Adipocyte (in vitro differentiated cells): ENCODE measurements around the gene FEM1C.

Experiments used
- DNase-seq: peaks from one replicate; pipeline ENCODE4 v3.0.0-alpha.2; 2015; ENCODE audit warnings: low read depth
- H3K27me3 ChIP-seq: replicated peaks from 2 replicates; pipeline ENCODE4 v1.7.0; 2013; ENCODE audit warnings: mild to moderate bottlenecking, low read length, moderate library complexity; ENCODE audit not compliant: control insufficient read depth, insufficient read depth
- H3K36me3 ChIP-seq: 2 replicates; pipeline ENCODE4 v1.7.0; 2013; ENCODE audit warnings: low read length, mild to moderate bottlenecking, moderate library complexity; ENCODE audit not compliant: control insufficient read depth, insufficient read depth, severe bottlenecking
- H3K4me1 ChIP-seq: 2 replicates; pipeline ENCODE4 v1.7.0; 2013; ENCODE audit warnings: mild to moderate bottlenecking, low read length, moderate library complexity; ENCODE audit not compliant: control insufficient read depth, insufficient read depth
- H3K4me3 ChIP-seq: 2 replicates; pipeline ENCODE4 v1.7.0; 2013; ENCODE audit warnings: mild to moderate bottlenecking, low read length, moderate library complexity
- H3K9ac ChIP-seq: 2 replicates; pipeline ENCODE4 v1.7.0; 2013; ENCODE audit warnings: mild to moderate bottlenecking, low read length, moderate library complexity
- H3K9me3 ChIP-seq: 2 replicates; pipeline ENCODE4 v1.7.0; 2013; ENCODE audit warnings: mild to moderate bottlenecking, low read length, moderate library complexity; ENCODE audit not compliant: control insufficient read depth

The FEM1C gene

GRCh38 chr5:115556276-115556675 is 11.7 kb upstream of the FEM1C start:
- no peaks in the 10 kb centered on the region for H3K36me3 ChIP-seq
- H3K4me3 ChIP-seq = no peak overlapping the region
- H3K9me3 ChIP-seq = no peaks in the 10 kb centered on the region

GRCh38 chr5:115555084-115555633 is 10.6 kb upstream of the FEM1C start:
- no peaks in the 10 kb centered on the region for H3K9me3 ChIP-seq
- peaks cover 23% of the 10 kb centered on the region for H3K4me1 ChIP-seq
- H3K4me3 ChIP-seq = no peak overlapping the region
- no peak overlapping the region for H3K9ac ChIP-seq
- no peak for DNase-seq
- H3K36me3 ChIP-seq = no peaks in the 10 kb centered on the region
- no peaks in the 10 kb centered on the region for H3K27me3 ChIP-seq

More at GRCh38 chr5:115556276-115556675, 11.7 kb upstream of the FEM1C start:
- no peaks in the 10 kb centered on the region for H3K27me3 ChIP-seq
- H3K4me1 ChIP-seq = peaks cover 23% of the 10 kb centered on the region
- H3K9ac ChIP-seq = no peak overlapping the region
- DNase-seq = no peak

GRCh38 chr5:115553082-115553481 is 8.5 kb upstream of the FEM1C start:
- H3K27me3 ChIP-seq = no peaks in the 10 kb centered on the region
- H3K9me3 ChIP-seq = no peaks in the 10 kb centered on the region
- no peaks in the 10 kb centered on the region for H3K36me3 ChIP-seq
- no peak for DNase-seq
- H3K4me1 ChIP-seq = peaks cover 4% of the 10 kb centered on the region
- H3K4me3 ChIP-seq = no peak overlapping the region
- H3K9ac ChIP-seq = no peak overlapping the region

GRCh38 chr5:115551415-115551814 is 6.8 kb upstream of the FEM1C start:
- H3K36me3 ChIP-seq = no peaks in the 10 kb centered on the region
- H3K9ac ChIP-seq = no peak overlapping the region
- no peak overlapping the region for H3K4me3 ChIP-seq
- peak; percentile 24 for DNase-seq
- no peaks in the 10 kb centered on the region for H3K9me3 ChIP-seq
- H3K27me3 ChIP-seq = no peaks in the 10 kb centered on the region
- no peaks in the 10 kb centered on the region for H3K4me1 ChIP-seq

GRCh38 chr5:115549154-115549553 is 4.6 kb upstream of the FEM1C start:
- H3K9ac ChIP-seq = no peak overlapping the region
- H3K27me3 ChIP-seq = no peaks in the 10 kb centered on the region
- H3K36me3 ChIP-seq = no peaks in the 10 kb centered on the region
- H3K9me3 ChIP-seq = peaks cover 9% of the 10 kb centered on the region
- no peak overlapping the region for H3K4me3 ChIP-seq
- DNase-seq = no peak
- no peaks in the 10 kb centered on the region for H3K4me1 ChIP-seq

GRCh38 chr5:115548683-115549082 is 4.1 kb upstream of the FEM1C start:
- Histone ChIP-seq H3K4me3 (no peak overlapping the region), H3K9me3 (peaks cover 9% of the 10 kb centered on the region), H3K9ac (no peak overlapping the region), H3K27me3 (no peaks in the 10 kb centered on the region), H3K4me1 (no peaks in the 10 kb centered on the region), H3K36me3 (no peaks in the 10 kb centered on the region)
- DNase-seq = no peak

- peak overlapping the region; percentile 79 for H3K9ac ChIP-seq
- H3K36me3 ChIP-seq = peaks cover 15% of the 10 kb centered on the region
- no peak for DNase-seq
- peak overlapping the region; percentile 73 for H3K4me3 ChIP-seq
- peaks cover 9% of the 10 kb centered on the region for H3K9me3 ChIP-seq
- H3K27me3 ChIP-seq = no peaks in the 10 kb centered on the region
- peaks cover 7% of the 10 kb centered on the region for H3K4me1 ChIP-seq
Observed at GRCh38 chr5:115545351-115545882, 842 bp upstream of the FEM1C start.

- Histone ChIP-seq H3K9ac (peak overlapping the region; percentile 96), H3K36me3 (peaks cover 28% of the 10 kb centered on the region), H3K4me1 (peaks cover 21% of the 10 kb centered on the region), H3K27me3 (no peaks in the 10 kb centered on the region), H3K4me3 (peak overlapping the region; percentile 90), H3K9me3 (peaks cover 9% of the 10 kb centered on the region)
- DNase-seq = no peak
Observed at GRCh38 chr5:115544043-115544435, 536 bp downstream of the FEM1C start.

GRCh38 chr5:115543365-115544042 is 1.1 kb downstream of the FEM1C start:
- Histone ChIP-seq H3K36me3 (peaks cover 34% of the 10 kb centered on the region), H3K9me3 (peaks cover 9% of the 10 kb centered on the region), H3K27me3 (no peaks in the 10 kb centered on the region), H3K4me3 (peak overlapping the region; percentile 90), H3K4me1 (peaks cover 26% of the 10 kb centered on the region), H3K9ac (peak overlapping the region; percentile 96)
- peak; percentile 80 for DNase-seq

GRCh38 chr5:115542651-115543364 is 1.8 kb downstream of the FEM1C start:
- H3K9ac ChIP-seq = peak overlapping the region; percentile 96
- H3K9me3 ChIP-seq = peaks cover 9% of the 10 kb centered on the region
- H3K27me3 ChIP-seq = no peaks in the 10 kb centered on the region
- peaks cover 41% of the 10 kb centered on the region for H3K36me3 ChIP-seq
- H3K4me1 ChIP-seq = peaks cover 33% of the 10 kb centered on the region
- DNase-seq = peak; percentile 19
- H3K4me3 ChIP-seq = peak overlapping the region; percentile 90

- H3K36me3 ChIP-seq = peaks cover 46% of the 10 kb centered on the region
- DNase-seq = peak; percentile 46
Observed at GRCh38 chr5:115542086-115542485, 2.5 kb downstream of the FEM1C start.

More at GRCh38 chr5:115542086-115542485, 2.5 kb downstream of the FEM1C start:
- H3K4me1 ChIP-seq = peaks cover 40% of the 10 kb centered on the region
- peaks cover 9% of the 10 kb centered on the region for H3K9me3 ChIP-seq
- peak overlapping the region; percentile 90 for H3K4me3 ChIP-seq
- H3K27me3 ChIP-seq = no peaks in the 10 kb centered on the region
- peak overlapping the region; percentile 96 for H3K9ac ChIP-seq
